Skeletal muscle tissue (tissue), 4 donors: Measurements from ENCODE around the gene GLCE. TPM values are rescaled to one million over a fixed set of nuclear protein-coding genes. Genes with fewer than 3 reads are reported as not detected.

Experiments used
- H3K27ac ChIP-seq: one replicate; pipeline ENCODE4 v1.7.0; 2013; ENCODE audit warnings: mild to moderate bottlenecking, low read depth, low read length, inconsistent platforms
- H3K27me3 ChIP-seq, 3 donors: one replicate each; pipeline ENCODE4 v1.7.0; 2013; ENCODE audit warnings: low read length in 3 of 3; ENCODE audit not compliant: control insufficient read depth in 3 of 3, insufficient read depth in 3 of 3
- H3K36me3 ChIP-seq, 3 donors: one replicate each; pipeline ENCODE4 v1.7.0; 2013; ENCODE audit warnings: low read length in 3 of 3; ENCODE audit not compliant: control insufficient read depth in 3 of 3, insufficient read depth in 3 of 3
- H3K4me1 ChIP-seq, 3 donors: one replicate each; pipeline ENCODE4 v1.7.0; 2013; ENCODE audit warnings: low read length in 3 of 3, mild to moderate bottlenecking in 3 of 3; ENCODE audit not compliant: control insufficient read depth in 3 of 3, insufficient read depth in 3 of 3
- H3K4me3 ChIP-seq, 3 donors: one replicate each; pipeline ENCODE4 v1.7.0; 2013; ENCODE audit warnings: low read length in 3 of 3
- H3K9ac ChIP-seq, 3 donors: one replicate each; pipeline ENCODE4 v1.7.0; 2013; ENCODE audit warnings: low read length in 3 of 3, mild to moderate bottlenecking in 3 of 3, moderate library complexity in 2 of 3, low read depth in 1 of 3
- H3K9me3 ChIP-seq, 3 donors: one replicate each; pipeline ENCODE4 v1.7.0; 2013; ENCODE audit warnings: low read length in 3 of 3; ENCODE audit not compliant: control insufficient read depth in 3 of 3
- total RNA-seq: library from RNA; depleted of rRNA; stranded (reverse); fragments of >200 nt; gene quantifications from one replicate; pipeline ENCODE4 v1.2.3, GENCODE V29; 2014
- donor health status: Osteomylitis.

The GLCE gene
- total RNA-seq, 1 donor from 2014 or later = 38.6 TPM

DNA sequence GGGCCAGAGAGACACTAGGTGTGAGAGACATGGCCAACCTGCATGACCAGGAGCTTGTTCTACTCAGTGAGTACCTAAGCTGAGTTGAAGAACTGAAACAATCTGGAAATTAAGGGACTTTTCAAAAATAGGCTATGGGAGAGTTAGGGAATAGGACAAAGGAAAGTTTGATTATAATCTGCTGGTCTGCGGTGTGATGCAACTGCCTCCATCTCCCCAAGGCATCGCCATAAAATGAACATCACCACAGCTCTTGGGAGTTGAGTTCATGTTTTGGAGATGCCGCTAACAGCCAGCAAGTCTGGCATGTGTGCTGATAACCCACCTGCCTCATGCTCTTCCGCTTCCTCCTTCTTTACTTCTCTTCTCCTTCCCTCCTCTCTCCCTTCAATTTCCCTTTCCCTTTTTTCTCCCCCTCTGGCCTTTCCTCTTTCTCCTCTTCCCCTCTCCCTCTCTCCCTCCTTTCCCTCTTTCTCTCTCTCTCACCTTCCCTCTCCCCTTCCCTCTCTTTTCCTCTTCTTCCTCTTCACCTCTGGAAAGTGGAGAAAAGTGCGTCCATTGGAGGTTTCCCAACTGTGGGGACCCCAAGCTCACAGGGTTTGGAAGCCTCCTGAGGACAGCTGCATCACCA, 39.1 kb upstream of the GLCE start:
- Histone ChIP-seq H3K4me3 (no peak overlapping the region), H3K9ac (no peak overlapping the region), H3K4me1 (peaks cover 0 to 3% (median 0%) of the 10 kb centered on the region in 3 donors), H3K36me3 (no peaks in the 10 kb centered on the region), H3K9me3 (no peaks in the 10 kb centered on the region), H3K27ac (no peak overlapping the region), H3K27me3 (peaks cover 4 to 9% (median 5%) of the 10 kb centered on the region in 3 donors)

DNA sequence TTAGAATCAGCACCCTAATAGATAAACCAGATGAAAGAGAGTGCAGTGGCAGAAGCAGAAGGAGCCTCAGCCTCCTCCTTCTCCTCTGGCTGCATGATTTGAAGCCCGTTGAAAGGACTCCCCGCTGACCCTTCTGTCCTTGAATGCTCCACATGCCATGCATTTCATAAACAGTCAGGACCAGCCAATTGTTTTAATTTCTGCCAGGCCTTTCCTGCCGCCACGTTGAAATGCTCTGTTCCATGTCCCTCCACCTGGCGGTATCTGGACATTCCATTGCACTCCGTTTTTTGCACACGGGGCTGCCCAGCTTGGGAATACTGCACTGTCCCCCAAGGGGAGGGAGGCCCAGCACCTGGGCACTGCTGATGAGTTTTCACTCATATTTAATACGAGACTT, 35.2 kb upstream of the GLCE start:
- Histone ChIP-seq H3K9me3 (no peaks in the 10 kb centered on the region), H3K4me3 (no peak overlapping the region), H3K27ac (no peak overlapping the region), H3K36me3 (no peaks in the 10 kb centered on the region), H3K27me3 (no peaks in the 10 kb centered on the region), H3K4me1 (peaks cover 0 to 2% (median 0%) of the 10 kb centered on the region in 3 donors), H3K9ac (no peak overlapping the region)

DNA sequence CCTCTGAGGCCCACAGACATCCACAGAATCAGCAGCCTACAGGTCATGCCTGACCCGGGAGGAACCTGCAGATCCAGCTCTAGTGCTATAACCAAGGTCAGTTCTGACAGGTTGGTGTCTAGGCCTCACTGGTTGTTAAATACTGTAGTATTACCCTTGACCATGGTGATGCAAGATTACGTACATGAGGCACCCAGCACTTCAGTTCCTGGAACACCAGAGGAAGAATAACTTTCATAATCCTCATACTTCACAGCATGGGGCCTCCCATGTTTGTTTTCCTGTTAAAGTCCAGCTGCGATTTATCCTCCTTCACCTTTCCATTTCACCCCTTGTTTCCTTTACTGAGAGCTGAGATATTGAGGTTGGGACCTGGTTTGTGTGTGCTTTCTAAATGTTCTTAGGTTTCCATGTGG, 34.4 kb upstream of the GLCE start:
- Histone ChIP-seq H3K36me3 (no peaks in the 10 kb centered on the region), H3K4me3 (no peak overlapping the region), H3K27ac (no peak overlapping the region), H3K27me3 (no peaks in the 10 kb centered on the region), H3K9me3 (no peaks in the 10 kb centered on the region), H3K9ac (no peak overlapping the region), H3K4me1 (peaks cover 0 to 2% (median 0%) of the 10 kb centered on the region in 3 donors)

DNA sequence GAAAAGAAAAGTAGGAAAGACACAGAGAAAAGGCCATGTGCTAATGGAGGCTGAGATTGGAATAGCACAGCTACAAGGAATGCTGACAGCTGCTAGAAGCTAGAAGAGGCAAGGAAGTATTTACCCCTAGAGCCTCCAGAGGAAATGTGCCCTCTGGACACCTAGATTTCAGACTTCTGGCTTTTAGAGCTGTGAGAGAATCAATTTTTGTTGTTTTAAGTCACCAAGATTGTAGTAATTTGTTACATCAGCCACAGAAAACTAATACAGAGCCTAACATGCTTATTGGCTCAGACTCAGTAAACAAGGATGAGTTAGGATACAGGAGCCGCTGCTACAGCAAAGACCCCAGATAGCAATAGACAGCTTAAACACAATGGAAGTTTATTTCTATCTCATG, 33.1 kb upstream of the GLCE start:
- Histone ChIP-seq H3K27me3 (no peaks in the 10 kb centered on the region), H3K9me3 (no peaks in the 10 kb centered on the region), H3K36me3 (no peaks in the 10 kb centered on the region), H3K9ac (no peak overlapping the region), H3K4me3 (no peak overlapping the region), H3K27ac (no peak overlapping the region), H3K4me1 (peaks cover 0 to 2% (median 0%) of the 10 kb centered on the region in 3 donors)

DNA sequence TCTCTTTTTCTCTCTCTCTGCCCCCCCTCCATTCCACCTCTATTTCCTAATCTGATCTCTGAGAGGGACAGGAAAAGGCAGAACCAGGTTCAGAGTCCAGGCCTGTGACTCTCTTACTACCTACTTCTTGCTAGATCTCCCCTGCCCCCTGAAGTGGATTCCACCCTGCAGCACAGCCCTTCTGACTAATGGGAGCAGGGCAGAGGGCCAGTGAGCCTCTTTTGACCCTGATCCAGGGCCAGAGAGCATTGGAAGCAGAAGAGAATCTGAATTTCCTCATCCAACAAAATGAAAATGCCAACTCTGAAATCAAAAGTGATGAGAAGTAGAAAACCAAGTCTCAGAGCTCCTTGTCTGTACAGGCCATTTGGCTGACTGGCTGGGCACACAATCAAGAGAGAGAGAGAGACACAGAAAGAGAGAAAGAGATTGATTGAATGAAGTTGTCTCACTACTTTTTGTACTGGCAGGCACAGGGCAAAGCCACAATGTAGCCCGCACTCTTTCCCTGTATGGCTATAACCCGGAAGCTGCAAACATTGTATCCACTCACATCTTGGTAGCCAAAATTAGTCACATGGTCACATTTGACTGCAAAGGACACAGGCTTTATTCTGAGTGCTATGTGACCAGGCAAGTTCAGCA, 31.6 kb upstream of the GLCE start:
- Histone ChIP-seq H3K4me1 (peaks cover 0 to 2% (median 0%) of the 10 kb centered on the region in 3 donors), H3K9me3 (no peaks in the 10 kb centered on the region), H3K4me3 (no peak overlapping the region), H3K36me3 (no peaks in the 10 kb centered on the region), H3K27me3 (no peaks in the 10 kb centered on the region), H3K9ac (peak overlapping the region in 1 of 3 donors; percentile 3), H3K27ac (no peak overlapping the region)

DNA sequence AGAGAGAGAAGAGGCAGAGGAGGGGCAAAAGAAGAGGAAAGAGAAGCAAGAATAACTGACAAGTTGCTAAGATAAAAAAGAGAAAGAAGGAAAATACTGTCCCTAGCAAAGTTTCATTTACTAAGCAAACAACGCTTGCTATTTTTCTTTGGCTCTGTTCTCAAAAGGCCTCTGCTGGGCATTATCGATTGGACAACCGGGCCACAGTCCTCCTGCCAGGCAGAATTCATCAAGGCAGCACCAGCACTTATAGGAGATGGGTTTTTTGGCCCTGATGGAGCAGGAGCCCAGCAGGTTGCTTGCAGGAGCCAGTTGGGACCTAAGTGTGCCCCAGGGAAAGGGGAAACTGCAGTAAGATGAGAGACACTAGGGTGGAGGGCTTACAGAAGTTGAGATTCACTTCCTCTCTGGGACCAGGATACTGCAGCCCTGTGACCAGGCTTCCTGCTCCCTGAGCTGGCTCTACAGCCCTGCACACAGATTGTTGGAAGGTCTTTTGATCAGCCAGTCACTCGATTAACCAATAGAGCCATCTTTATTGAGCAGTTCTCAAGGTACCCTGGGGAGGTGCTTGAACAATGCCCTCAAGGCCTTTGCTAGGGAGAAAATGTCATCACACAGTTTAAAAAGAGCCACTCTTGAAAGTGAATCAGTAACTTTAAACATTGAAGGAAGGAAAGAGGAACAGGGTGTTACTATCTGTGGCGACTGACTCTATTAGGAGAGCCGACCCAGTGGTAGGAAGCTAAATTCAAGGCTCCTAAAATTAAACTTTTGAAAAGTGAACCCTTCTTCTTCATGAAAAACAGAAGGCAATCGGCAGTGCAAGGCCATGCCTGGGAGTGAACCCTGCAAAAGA, 28.8 kb upstream of the GLCE start:
- Histone ChIP-seq H3K36me3 (no peaks in the 10 kb centered on the region), H3K27me3 (no peaks in the 10 kb centered on the region), H3K9ac (no peak overlapping the region), H3K4me3 (no peak overlapping the region), H3K27ac (no peak overlapping the region), H3K9me3 (no peaks in the 10 kb centered on the region), H3K4me1 (peaks cover 0 to 2% (median 0%) of the 10 kb centered on the region in 3 donors)

DNA sequence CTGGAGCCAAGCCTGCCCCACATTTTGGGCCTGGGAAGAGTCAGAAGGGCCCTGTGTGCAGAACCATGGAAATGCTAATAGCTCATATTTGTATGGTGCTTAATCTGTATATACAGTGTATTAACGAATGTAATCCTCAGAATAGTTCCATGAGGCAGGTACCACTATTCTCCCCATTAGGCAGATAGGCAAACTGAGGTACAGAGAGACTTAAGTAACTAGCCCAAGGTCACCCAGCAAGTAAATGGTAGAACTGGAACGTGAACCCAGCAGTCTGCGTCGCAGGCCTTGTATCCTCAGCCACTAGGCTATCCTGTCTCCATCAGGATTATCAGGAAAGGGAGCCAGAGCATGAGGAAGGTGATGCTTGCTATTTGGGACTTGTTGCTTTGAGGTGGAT, 28.0 kb upstream of the GLCE start:
- Histone ChIP-seq H3K27ac (no peak overlapping the region), H3K9ac (no peak overlapping the region), H3K27me3 (peaks cover 0 to 4% (median 0%) of the 10 kb centered on the region in 3 donors), H3K4me1 (peaks cover 0 to 2% (median 0%) of the 10 kb centered on the region in 3 donors), H3K9me3 (no peaks in the 10 kb centered on the region), H3K4me3 (no peak overlapping the region), H3K36me3 (no peaks in the 10 kb centered on the region)

DNA sequence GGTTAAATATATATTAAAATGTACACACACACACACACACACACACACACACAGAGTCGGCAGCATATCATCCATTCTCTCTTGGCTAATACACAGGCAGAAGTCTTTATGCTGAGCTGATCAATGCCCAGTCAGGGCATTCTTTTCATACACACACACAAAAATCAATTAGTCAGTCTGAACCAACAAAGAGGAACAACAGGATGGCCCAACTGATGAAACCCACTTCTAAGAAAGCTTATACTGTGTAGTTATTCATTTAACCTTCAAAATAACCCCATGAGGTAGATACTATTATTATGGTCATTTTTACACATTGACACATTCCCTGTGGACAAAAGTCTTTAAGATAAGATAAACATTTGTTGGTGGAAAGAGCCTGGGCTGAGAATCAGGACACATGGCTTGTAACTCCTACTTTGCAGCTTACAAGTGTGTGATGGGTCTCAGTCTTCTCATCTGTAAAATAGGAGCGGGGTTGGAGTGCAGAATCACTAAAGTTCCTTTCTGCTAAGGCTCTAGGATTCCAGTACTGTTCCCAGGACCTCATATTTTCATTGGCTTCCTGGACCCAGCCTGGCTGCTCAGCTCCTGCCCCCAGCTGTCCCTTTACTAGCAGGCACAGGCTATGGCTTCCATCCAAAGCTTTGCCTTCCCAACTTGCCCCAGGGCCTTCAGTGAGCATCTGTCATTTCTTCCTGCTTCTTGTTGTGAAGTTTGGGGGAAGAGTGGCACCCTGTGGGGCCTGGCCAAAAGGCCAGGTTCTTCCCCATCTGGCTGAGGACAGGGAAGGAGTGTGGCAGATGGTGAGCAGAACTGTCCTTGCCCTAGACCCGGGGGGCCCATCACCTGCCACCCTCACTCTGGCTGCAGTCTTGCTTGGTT, 27.2 kb upstream of the GLCE start:
- Histone ChIP-seq H3K9me3 (no peaks in the 10 kb centered on the region), H3K4me1 (peaks cover 0 to 2% (median 0%) of the 10 kb centered on the region in 3 donors), H3K9ac (no peak overlapping the region), H3K27ac (no peak overlapping the region), H3K27me3 (peaks cover 0 to 9% (median 0%) of the 10 kb centered on the region in 3 donors), H3K4me3 (no peak overlapping the region), H3K36me3 (no peaks in the 10 kb centered on the region)

DNA sequence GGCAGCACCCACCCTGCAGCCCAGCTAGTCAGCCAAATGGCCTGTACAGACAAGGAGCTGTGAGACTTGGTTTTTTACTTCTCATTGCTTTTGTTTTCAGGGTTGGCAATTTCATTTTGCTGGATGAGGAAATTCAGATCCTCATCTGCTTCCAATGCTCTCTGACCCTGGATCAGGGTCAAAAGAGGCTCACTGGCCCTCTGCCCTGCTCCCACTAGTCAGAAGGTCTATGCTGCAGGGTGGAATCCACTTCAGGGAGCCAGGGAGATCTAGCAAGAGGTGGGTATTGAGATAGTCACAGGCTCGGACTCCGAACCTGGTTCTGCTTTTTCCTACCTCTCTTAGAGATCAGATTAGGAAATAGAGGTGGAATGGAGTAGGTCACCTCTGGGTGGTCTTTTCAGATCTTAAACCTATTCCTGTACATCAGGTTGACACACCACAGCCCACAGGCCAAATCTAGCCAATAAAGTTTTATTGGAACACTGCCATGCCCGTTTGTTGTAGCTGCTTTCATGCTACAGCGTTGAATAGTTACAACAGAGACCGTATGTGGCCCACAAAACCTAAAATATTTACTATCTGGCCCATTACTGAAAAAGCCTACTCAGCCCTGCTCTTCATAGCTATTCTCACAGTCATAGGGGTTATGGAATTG, 26.4 kb upstream of the GLCE start:
- H3K4me1 ChIP-seq = peaks cover 0 to 2% (median 0%) of the 10 kb centered on the region in 3 donors
- no peak overlapping the region for H3K27ac ChIP-seq
- no peaks in the 10 kb centered on the region for H3K36me3 ChIP-seq
- H3K9me3 ChIP-seq = no peaks in the 10 kb centered on the region
- H3K27me3 ChIP-seq = peaks cover 0 to 11% (median 2%) of the 10 kb centered on the region in 3 donors
- H3K9ac ChIP-seq = no peak overlapping the region
- H3K4me3 ChIP-seq = no peak overlapping the region
